Activated CD4-positive, CD25-positive, alpha-beta regulatory T cell (primary cell): ENCODE results near the gene KBTBD12.

Experiments
- DNase-seq, 4 experiments: peaks; one replicate each; lab custom pipeline; 2025; lab: John Stamatoyannopoulos, UW

KBTBD12 gene

GRCh38 chr3:127953091-127954035 lies 38.3 kb downstream of the KBTBD12 start:
- DNase-seq: no peak

GRCh38 chr3:127954640-127955039 lies 39.6 kb downstream of the KBTBD12 start:
- DNase-seq: no peak

GRCh38 chr3:127955728-127956127 lies 40.7 kb downstream of the KBTBD12 start:
- no peak for DNase-seq

GRCh38 chr3:127959041-127959440 lies 44.0 kb downstream of the KBTBD12 start:
- DNase-seq: no peak

GRCh38 chr3:127959873-127960272 lies 44.8 kb downstream of the KBTBD12 start:
- no peak for DNase-seq

GRCh38 chr3:127960421-127960965 lies 45.5 kb downstream of the KBTBD12 start:
- DNase-seq: no peak

- no peak for DNase-seq
Observed at GRCh38 chr3:127961124-127961523, 46.1 kb downstream of the KBTBD12 start.

GRCh38 chr3:127961963-127962362 lies 46.9 kb downstream of the KBTBD12 start:
- DNase-seq: no peak

- DNase-seq: no peak
Observed at GRCh38 chr3:127962937-127963336, 47.9 kb downstream of the KBTBD12 start.

- no peak for DNase-seq
Observed at GRCh38 chr3:127964053-127964452, 49.0 kb downstream of the KBTBD12 start.

GRCh38 chr3:127964816-127965215 lies 49.8 kb downstream of the KBTBD12 start:
- no peak for DNase-seq

GRCh38 chr3:127967316-127967715 lies 52.3 kb downstream of the KBTBD12 start:
- no peak for DNase-seq

- DNase-seq: no peak
Observed at GRCh38 chr3:127970966-127971592, 56.0 kb downstream of the KBTBD12 start.

GRCh38 chr3:127974226-127974625 lies 59.2 kb downstream of the KBTBD12 start:
- DNase-seq: no peak

- no peak for DNase-seq
Observed at GRCh38 chr3:127975153-127976029, 60.4 kb downstream of the KBTBD12 start.

- DNase-seq: no peak
Observed at GRCh38 chr3:127978636-127979035, 63.6 kb downstream of the KBTBD12 start.

GRCh38 chr3:127979473-127979872 lies 64.4 kb downstream of the KBTBD12 start:
- no peak for DNase-seq

- DNase-seq: no peak
Observed at GRCh38 chr3:127981097-127981496, 66.1 kb downstream of the KBTBD12 start.

GRCh38 chr3:127982155-127982554 lies 67.1 kb downstream of the KBTBD12 start:
- no peak for DNase-seq

- no peak for DNase-seq
Observed at GRCh38 chr3:127984241-127984975, 69.4 kb downstream of the KBTBD12 start.

GRCh38 chr3:127985216-127985615 lies 70.2 kb downstream of the KBTBD12 start:
- DNase-seq: no peak
